ENCODE measurements around the gene BPIFB2.

The BPIFB2 gene

DNA sequence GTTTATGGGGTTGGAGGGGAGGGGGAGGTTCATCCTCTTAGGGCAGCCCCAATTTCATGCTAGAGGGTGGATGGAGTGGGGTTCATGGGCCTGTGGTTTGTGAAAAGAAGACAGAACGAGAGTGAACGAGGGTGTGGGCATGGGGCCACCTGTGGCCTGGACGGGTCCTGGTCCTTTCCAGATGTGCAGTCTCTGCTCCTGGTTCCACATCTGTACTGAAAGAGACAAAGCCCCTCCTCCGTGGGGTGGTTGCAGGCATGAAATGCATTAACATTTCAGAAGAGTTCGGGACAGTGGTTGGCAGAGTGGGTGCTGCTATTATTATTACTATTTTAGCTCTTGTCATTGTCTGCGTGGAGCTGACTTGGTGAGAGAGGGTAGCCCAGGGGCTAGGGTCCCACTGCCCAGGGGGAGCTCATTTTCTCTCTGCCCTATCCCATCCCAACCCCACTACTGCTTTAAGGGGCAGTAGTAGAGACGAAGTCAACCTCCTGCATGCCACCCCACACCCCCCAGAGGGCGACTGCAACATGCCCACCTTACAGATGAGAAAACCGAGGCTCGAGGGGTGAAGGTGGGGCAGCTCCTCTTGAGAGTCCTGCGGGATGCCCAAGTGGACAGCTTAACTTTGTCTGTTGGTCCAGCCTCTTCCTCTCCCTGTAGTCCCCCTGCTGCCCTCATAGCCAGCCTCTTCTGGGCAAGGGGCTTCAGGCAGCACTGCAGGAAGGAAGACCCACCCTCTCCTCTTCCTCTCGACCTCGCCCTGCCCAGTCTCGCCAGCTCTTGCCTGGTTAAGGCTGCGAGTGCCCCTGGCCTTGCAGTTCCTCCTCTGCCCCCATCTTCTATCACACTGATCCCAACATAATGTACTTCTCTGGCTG lies 8.4 kb downstream of the BPIFB2 start:
- Histone ChIP-seq H3K4me3 (ENCODE audit: severe bottlenecking) (no peak overlapping the region), H3K36me3 (ENCODE audit: low read depth) (no peaks in the 10 kb centered on the region), H3K27ac (ENCODE audit: poor library complexity, severe bottlenecking) (no peak overlapping the region), H3K4me1 (ENCODE audit: insufficient read depth, poor library complexity, severe bottlenecking) (no peaks in the 10 kb centered on the region), H3K9me3 (ENCODE audit: severe bottlenecking) (no peaks in the 10 kb centered on the region), H3K27me3 (ENCODE audit: insufficient read depth, poor library complexity, severe bottlenecking) (peaks cover 32% of the 10 kb centered on the region)
- no peak for ATAC-seq (ENCODE audit: low read depth)
- TF ChIP-seq CTCF (IDR thresholded peaks at IDR 0.05; ENCODE audit: poor library complexity, severe bottlenecking) = no peak
- peak; percentile 70 for DNase-seq (ENCODE audit: low spot score)

- ATAC-seq (ENCODE audit: low read depth) (0 out of 3 replicates have a peak, but pooled peaks have one; percentile 7), DNase-seq (ENCODE audit: low spot score) (peak; percentile 70)
- H3K36me3 ChIP-seq (ENCODE audit: low read depth) = no peaks in the 10 kb centered on the region
- no peaks in the 10 kb centered on the region for H3K4me1 ChIP-seq (ENCODE audit: insufficient read depth, poor library complexity, severe bottlenecking)
- H3K4me3 ChIP-seq (ENCODE audit: severe bottlenecking) = no peak overlapping the region
- H3K9me3 ChIP-seq (ENCODE audit: severe bottlenecking) = no peaks in the 10 kb centered on the region
- no peak overlapping the region for H3K27ac ChIP-seq (ENCODE audit: poor library complexity, severe bottlenecking)
- no peak for TF ChIP-seq CTCF (IDR thresholded peaks at IDR 0.05; ENCODE audit: poor library complexity, severe bottlenecking)
- peaks cover 25% of the 10 kb centered on the region for H3K27me3 ChIP-seq (ENCODE audit: insufficient read depth, poor library complexity, severe bottlenecking)
These were observed 9.1 kb downstream of the BPIFB2 start for GRCh38 chr20:33016581-33017109.

DNA sequence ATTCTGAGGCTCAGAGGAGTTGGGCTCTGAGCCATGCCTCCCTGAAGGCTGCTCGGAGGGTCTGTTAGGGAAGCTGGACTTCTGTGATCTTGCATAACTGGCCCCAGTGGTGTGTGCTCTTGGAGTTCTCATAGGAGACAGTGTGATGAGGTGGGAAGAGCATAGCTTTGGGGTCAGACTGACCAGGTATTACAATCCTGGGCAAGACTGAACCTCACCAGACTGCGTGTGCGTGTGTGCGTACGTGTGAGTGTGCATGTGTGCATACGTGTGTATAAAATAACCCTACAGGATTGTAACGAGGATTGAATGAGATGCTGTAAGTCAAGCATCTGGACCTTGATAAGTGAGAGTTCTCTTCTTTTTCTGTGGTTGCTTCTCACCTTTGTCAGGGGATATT lies 10.0 kb downstream of the BPIFB2 start:
- Histone ChIP-seq H3K9me3 (ENCODE audit: severe bottlenecking) (no peaks in the 10 kb centered on the region), H3K27ac (ENCODE audit: poor library complexity, severe bottlenecking) (no peak overlapping the region), H3K4me1 (ENCODE audit: insufficient read depth, poor library complexity, severe bottlenecking) (no peaks in the 10 kb centered on the region), H3K27me3 (ENCODE audit: insufficient read depth, poor library complexity, severe bottlenecking) (peaks cover 16% of the 10 kb centered on the region), H3K36me3 (ENCODE audit: low read depth) (no peaks in the 10 kb centered on the region), H3K4me3 (ENCODE audit: severe bottlenecking) (no peak overlapping the region)
- no peak for DNase-seq (ENCODE audit: low spot score)
- ATAC-seq (ENCODE audit: low read depth) = no peak
- TF ChIP-seq CTCF (IDR thresholded peaks at IDR 0.05; ENCODE audit: poor library complexity, severe bottlenecking) = no peak

- Histone ChIP-seq H3K4me1 (ENCODE audit: insufficient read depth, poor library complexity, severe bottlenecking) (no peaks in the 10 kb centered on the region), H3K27me3 (ENCODE audit: insufficient read depth, poor library complexity, severe bottlenecking) (peaks cover 10% of the 10 kb centered on the region), H3K27ac (ENCODE audit: poor library complexity, severe bottlenecking) (no peak overlapping the region), H3K4me3 (ENCODE audit: severe bottlenecking) (no peak overlapping the region), H3K36me3 (ENCODE audit: low read depth) (no peaks in the 10 kb centered on the region), H3K9me3 (ENCODE audit: severe bottlenecking) (no peaks in the 10 kb centered on the region)
- no peak for TF ChIP-seq CTCF (IDR thresholded peaks at IDR 0.05; ENCODE audit: poor library complexity, severe bottlenecking)
- DNase-seq (ENCODE audit: low spot score) (no peak), ATAC-seq (ENCODE audit: low read depth) (no peak)
These were observed 10.8 kb downstream of the BPIFB2 start for GRCh38 chr20:33018169-33018931.

Measured in RWPE2 (cell line).